ENCODE results near the gene DDRGK1. TPM values are rescaled to one million over a fixed set of nuclear protein-coding genes. Genes with fewer than 3 reads are reported as not detected.

The DDRGK1 gene
- total RNA-seq, 1 donor from 2014 or later, result 84.2 TPM

DNA sequence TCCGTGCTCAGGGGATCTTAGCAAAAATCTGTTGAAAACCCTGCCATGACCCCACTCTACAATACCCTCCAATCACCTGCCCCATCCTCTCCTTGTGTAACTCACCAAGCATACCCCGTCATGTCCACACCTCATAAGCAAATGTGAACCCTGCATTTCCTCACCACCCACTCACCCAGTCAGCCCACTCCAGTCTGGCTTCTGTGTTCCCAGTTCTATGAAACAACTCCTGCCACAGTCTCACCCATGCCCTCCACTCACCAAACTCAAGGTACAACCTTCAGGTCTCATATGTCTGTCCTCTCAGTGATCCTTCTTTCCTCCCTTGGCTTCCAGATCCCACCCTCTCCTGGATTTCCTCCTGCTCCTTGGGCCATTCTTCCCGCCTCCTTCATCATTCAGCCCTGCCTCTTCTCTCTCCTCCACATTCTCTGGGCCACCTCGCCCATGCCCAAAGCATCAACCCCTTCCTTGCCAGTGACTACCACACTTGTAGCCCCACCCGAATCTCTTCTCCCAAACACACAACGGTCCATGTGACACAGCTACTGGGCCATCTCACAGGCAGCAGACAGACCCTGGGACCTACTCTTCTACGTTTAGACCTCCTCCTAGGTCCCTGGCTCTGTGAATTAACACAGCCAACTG is 8.8 kb downstream of the DDRGK1 start:
- H3K27ac Mint-ChIP-seq (ENCODE audit: unreplicated experiment), result no peak overlapping the region

DNA sequence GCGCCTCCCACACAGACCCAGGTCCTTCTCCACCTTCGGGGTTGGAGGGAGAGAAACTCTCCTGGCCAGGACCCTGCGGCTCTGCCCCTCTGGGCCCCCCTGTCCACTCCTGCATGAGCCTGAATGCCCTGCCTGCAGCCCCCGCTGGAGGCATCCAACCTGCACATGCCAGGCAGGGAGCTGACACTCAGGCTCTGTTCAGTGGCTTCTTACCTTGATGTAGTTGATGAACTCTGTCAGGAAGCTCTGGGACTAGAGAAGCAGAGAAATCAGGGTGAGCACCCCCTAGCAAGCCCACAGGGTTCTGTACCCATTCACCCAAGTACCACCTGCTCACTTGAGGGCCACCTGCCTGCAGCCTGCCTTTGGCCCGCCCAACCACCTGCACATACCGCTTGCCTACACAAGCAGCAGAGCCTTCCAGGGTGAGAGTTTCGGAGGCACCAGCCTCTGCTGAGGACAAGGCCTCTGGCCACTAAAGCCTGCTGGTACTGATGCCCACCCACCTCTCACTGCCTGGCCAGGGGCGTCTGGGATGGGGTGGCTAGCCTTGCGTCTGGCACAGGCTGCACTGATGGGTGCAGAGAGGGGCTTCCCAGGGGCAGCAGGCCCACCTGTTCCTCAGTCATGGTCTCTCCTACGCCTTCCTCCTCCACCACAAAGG is 9.7 kb downstream of the DDRGK1 start:
- H3K9me3 Mint-ChIP-seq (ENCODE audit: unreplicated experiment), result no peaks in the 10 kb centered on the region
- H3K4me1 Mint-ChIP-seq (ENCODE audit: unreplicated experiment), result no peaks in the 10 kb centered on the region
- H3K36me3 Mint-ChIP-seq (ENCODE audit: unreplicated experiment), result peaks cover 49% of the 10 kb centered on the region
- H3K4me3 Mint-ChIP-seq (ENCODE audit: unreplicated experiment), result no peak overlapping the region
- no peaks in the 10 kb centered on the region for H3K27me3 Mint-ChIP-seq (ENCODE audit: unreplicated experiment)
- no peak for DNase-seq (ENCODE audit: extremely low spot score, unreplicated experiment)
- no peak overlapping the region for H3K27ac Mint-ChIP-seq (ENCODE audit: unreplicated experiment)
- TF ChIP-seq, protein P1, sequence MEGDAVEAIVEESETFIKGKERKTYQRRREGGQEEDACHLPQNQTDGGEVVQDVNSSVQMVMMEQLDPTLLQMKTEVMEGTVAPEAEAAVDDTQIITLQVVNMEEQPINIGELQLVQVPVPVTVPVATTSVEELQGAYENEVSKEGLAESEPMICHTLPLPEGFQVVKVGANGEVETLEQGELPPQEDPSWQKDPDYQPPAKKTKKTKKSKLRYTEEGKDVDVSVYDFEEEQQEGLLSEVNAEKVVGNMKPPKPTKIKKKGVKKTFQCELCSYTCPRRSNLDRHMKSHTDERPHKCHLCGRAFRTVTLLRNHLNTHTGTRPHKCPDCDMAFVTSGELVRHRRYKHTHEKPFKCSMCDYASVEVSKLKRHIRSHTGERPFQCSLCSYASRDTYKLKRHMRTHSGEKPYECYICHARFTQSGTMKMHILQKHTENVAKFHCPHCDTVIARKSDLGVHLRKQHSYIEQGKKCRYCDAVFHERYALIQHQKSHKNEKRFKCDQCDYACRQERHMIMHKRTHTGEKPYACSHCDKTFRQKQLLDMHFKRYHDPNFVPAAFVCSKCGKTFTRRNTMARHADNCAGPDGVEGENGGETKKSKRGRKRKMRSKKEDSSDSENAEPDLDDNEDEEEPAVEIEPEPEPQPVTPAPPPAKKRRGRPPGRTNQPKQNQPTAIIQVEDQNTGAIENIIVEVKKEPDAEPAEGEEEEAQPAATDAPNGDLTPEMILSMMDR (IDR thresholded peaks at IDR 0.05), result no peak

More for the DNA sequence above, 8.8 kb downstream of the DDRGK1 start:
- no peak for DNase-seq (ENCODE audit: extremely low spot score, unreplicated experiment)
- Mint-ChIP-seq H3K27me3 (ENCODE audit: unreplicated experiment) (no peaks in the 10 kb centered on the region), H3K36me3 (ENCODE audit: unreplicated experiment) (peaks cover 54% of the 10 kb centered on the region), H3K9me3 (ENCODE audit: unreplicated experiment) (no peaks in the 10 kb centered on the region), H3K4me3 (ENCODE audit: unreplicated experiment) (no peak overlapping the region), H3K4me1 (ENCODE audit: unreplicated experiment) (no peaks in the 10 kb centered on the region)
- TF ChIP-seq, protein P1 (IDR thresholded peaks at IDR 0.05), result no peak

DNA sequence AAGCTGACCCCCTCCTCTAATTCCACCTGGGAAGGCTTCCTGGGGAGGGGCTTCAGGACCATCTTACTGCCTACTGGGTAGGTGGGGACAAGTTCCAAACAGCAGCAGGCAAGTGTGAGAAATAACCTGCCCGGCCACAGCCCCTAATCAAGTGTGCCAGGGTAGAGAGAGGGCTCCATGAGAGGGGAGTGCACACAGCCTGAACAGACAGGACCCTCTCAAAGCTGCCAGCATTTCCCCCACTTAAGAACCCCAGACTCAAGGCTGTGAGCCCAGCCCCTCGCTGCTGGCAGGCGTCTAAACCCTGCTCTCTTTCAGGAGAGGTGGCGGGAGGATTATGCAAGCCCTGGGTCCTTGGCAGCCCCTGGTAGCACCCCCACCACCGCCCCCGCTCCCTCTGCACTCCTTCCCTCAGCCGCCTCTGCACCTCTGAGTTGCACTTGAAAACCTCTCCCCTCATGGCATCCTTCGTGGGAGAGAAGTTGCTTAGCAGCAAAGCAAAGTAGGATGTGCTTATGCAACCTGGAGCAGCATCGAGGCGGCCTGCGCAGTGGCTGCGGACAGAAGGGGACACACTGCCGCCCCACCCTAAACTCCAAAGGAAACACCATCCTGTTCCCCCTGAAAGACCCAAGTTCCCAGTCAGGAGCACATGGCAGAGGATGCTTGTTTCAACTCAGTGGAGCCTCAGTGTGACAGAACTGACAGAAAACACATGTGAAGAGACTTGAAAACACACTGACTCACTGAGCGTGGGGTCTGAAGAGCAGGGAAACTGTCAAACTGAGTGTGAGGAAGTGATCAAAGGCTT is 10.5 kb downstream of the DDRGK1 start:
- Mint-ChIP-seq H3K36me3 (ENCODE audit: unreplicated experiment) (peaks cover 45% of the 10 kb centered on the region), H3K4me1 (ENCODE audit: unreplicated experiment) (no peaks in the 10 kb centered on the region), H3K9me3 (ENCODE audit: unreplicated experiment) (no peaks in the 10 kb centered on the region), H3K27me3 (ENCODE audit: unreplicated experiment) (no peaks in the 10 kb centered on the region), H3K27ac (ENCODE audit: unreplicated experiment) (no peak overlapping the region), H3K4me3 (ENCODE audit: unreplicated experiment) (no peak overlapping the region)
- no peak for DNase-seq (ENCODE audit: extremely low spot score, unreplicated experiment)
- TF ChIP-seq, protein P1 (IDR thresholded peaks at IDR 0.05), result no peak

DNA sequence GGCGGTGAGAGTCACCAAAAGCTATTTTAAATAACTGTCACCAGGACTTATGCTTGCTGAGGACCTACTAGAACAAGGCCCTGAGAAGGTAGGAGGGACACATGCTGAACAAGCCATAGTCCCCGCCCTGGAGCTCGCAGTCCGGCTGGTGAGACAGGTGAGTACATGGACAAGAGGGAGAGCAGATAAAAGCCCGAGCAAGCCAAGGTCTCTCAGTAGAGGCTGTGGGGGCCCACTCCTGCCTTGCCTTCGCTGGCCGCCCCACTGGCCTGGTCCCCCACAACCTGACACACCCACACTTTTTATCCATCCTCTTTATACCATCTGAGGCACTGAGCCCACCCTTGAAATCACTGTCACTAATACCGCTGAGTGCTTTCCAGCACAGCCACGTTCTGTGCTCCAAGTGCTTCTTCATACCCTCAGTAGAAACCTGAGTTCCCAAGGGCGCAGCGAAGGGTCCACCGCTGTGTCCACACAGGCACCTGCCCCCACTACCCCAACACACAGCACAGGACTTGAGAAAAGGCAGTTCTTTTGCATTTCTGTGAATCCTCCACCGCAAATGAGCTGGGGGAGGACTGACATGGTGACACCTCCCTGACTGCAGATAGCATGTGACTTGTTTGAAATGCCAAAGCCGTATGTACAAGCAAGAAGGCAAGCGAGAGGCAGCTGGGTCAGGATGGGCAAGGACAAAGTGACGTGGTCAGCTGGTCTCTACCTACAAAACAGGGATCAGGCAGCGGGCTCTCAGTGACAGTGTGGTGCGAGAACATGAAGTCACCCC is 12.1 kb downstream of the DDRGK1 start:
- Mint-ChIP-seq H3K36me3 (ENCODE audit: unreplicated experiment) (peaks cover 39% of the 10 kb centered on the region), H3K4me3 (ENCODE audit: unreplicated experiment) (no peak overlapping the region)
- no peak for DNase-seq (ENCODE audit: extremely low spot score, unreplicated experiment)

More for the DNA sequence above, 12.1 kb downstream of the DDRGK1 start:
- H3K27ac Mint-ChIP-seq (ENCODE audit: unreplicated experiment), result no peak overlapping the region
- no peaks in the 10 kb centered on the region for H3K4me1 Mint-ChIP-seq (ENCODE audit: unreplicated experiment)
- no peaks in the 10 kb centered on the region for H3K27me3 Mint-ChIP-seq (ENCODE audit: unreplicated experiment)
- TF ChIP-seq, protein P1 (IDR thresholded peaks at IDR 0.05), result no peak
- H3K9me3 Mint-ChIP-seq (ENCODE audit: unreplicated experiment), result no peaks in the 10 kb centered on the region

Data from osteocyte (in vitro differentiated cells).